Superior temporal gyrus (tissue), 1 donor: ENCODE data around the gene STIM2.

Experiments
- DNase-seq: peaks from one replicate; pipeline ENCODE4 v3.0.0-alpha.2; 2016; ENCODE audit errors: extremely low spot score

The STIM2 gene

DNA sequence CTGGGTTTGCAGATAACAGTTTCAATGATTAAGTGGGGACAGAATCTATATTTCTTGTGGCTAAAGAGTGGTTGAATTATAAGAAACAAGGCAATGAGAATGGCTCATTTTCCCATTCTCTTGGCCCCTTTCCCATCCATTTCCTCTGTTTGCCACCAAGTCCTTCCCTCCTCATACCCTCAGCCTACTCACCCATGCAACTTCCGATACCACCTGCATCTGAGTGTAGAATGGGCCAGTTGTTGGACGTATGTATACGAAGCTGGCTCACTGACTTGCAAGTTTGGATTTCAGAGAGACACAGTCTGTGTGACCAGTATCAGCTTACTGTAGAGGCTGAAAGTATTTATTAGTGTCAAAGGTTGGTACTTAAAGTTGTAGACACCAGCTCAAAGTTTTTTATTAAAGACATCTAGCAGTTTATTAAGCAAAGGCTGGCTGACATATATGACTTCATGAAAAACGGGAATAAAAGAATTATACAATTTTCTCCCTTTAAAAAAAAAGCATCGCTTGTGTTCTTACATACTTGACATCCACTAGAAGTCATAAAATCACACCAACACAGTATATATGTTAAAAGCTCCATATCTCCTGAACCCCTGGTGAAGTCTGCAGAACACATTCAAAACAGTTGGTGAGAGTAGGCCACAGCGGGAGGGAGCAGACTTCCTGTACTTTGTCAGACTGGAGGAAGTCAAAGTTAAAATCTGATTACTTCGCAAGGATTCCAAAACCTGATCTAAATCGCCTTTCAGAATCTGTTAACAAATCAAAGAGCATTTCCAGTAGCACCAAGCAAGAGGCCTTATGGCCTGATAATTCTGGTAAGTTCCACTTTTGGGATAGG is 22.4 kb upstream of the STIM2 start:
- no peak for DNase-seq

DNA sequence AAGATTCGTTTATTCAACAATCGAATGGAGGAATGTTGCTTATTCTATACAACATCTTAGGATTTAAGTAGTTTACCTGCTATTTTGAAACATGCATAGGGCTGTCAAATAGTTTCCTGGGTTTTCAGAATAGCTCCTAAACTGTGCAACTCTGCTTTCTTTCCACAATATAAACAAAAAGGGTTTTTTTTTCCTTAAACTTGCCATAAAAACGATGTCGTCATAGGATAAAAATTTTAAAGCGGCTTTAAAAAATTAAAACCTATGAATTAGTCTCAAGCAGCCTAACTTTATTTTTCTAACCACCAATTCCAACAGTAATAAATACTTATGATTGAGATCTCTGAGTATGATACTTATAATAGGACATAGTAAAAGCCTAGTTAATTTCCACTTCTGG is 21.6 kb upstream of the STIM2 start:
- no peak for DNase-seq

DNA sequence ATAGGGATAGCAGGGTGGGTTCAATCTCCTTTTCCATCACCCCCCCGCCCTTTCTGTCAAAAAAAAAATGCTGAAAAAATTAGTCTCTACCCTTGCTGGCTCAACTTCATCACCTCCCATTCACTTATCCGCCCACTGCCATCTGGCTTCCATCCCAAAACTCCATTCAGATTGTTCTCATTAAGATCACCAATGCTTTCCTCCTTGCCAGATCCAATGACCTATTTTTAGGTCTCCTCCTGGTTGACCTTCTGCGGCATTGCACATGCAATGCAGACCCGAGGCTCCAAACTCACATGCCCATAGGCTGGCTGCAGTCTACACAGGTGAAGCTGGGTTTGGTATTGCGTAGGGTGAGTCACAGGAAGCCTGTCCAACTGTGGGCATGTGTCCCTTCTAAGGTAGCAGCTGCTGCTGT is 21.1 kb upstream of the STIM2 start:
- DNase-seq, result no peak

DNA sequence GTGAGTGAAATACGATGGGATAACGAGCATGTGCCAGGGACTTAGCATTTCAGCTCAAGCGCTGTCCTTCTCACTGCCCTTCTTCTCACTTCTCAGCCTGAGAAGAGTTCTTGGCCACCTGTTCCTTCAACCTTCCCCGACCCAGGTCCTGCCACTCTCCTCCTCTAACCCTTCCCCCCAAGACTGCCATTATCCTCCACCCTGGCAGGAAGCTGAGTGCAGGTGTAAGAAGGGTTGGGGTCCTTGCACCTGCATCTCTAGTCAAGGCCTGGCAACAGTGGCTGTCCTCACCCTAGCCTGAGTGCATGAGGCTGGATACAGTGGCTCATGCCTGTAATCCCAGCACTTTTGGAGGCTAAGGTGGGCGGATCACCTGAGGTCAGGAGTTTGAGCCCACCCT is 19.9 kb upstream of the STIM2 start:
- DNase-seq, result no peak

DNA sequence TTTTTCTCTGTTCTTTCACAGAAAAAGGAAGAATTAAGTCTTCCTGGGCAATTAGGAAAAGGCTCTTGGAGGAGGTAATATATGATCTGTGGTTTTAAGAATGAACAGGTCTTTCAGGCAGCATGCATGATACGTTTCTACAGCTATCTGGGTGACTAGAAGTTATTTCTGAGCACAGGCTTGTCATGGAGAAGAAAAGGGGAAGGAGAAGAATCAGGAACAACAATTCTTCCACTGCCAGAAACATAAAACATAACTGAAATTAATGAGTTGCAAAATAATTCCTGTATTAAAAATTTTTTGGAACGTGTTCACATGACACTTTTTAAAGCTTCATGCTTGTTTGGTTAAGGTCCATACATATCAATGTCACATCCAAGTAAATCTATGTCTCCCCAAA is 17.7 kb upstream of the STIM2 start:
- no peak for DNase-seq

DNA sequence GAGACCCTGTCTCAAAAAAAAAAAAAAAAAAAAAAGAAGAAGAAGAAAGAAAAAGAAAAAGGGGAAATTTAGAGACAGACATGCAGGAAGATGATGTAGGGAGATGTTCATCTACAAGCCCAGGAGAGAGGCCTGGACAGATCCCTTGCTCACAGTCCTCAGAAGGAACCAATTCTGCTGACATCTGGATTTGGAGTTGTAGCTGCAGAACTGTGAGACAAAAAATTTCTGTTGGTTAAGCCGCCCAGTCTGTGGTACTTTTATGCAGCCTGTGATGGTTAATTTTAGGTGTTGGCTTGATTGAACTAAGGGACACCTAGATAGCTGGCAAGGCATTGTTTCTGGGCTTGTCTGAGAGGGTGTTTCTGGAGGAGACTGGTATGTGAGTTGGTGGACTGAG is 10.1 kb upstream of the STIM2 start:
- no peak for DNase-seq

DNA sequence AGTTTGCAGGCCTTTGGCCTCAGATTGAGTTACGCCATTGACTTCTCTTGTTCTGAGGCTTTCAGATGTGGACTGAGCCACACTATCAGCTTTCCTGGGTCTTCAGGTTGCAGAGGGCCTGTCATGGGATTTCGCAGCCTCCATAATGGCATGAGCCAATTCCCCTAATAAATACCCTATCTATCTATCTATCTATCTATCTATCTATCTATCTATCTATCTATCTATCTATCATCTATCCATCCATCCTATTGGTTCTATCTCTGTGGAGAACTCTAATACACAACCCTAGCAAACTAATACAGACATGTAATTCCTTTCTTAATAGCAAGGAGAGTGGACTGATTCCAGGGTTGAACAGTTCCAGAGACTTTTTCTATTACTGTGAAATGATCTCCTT is 9.5 kb upstream of the STIM2 start:
- DNase-seq, result no peak

DNA sequence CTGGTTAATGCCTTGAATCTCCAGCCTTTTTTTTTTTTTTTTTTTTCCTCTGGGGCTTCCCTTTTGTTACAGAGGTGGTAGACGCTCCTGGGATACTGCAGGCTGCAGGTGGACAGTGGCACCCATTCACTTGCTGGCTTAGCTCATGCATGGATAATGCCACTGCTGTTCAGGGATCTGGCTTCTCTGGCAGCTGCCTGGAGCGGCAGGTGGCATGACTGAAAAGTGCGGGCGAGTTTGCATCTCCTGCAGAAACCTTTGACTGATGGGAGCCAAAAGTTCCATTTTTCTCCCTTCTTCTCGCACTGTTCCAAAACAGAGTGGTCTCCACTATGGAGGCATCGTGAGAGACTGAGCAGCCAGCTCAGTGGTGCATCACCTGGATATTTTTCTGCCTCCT is 5.9 kb upstream of the STIM2 start:
- DNase-seq, result no peak

DNA sequence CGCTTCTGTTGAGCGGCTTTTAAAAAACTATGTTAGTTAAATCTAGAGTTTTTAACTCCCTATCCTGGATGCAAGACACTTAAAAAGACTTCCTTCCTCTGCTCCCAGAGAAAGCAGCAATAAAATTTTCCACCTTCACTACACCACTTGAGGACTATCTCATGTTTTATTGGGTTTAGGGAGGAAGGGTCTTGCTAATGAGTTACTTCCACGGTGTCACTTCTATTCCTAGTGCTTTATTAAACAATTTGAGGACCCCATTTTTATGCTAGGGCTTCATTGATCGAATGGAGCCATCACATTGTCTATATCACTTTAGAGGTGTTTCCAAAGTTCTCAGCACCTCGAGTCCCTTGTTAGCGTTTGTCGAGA is 3.7 kb upstream of the STIM2 start:
- DNase-seq, result peak; percentile 55

DNA sequence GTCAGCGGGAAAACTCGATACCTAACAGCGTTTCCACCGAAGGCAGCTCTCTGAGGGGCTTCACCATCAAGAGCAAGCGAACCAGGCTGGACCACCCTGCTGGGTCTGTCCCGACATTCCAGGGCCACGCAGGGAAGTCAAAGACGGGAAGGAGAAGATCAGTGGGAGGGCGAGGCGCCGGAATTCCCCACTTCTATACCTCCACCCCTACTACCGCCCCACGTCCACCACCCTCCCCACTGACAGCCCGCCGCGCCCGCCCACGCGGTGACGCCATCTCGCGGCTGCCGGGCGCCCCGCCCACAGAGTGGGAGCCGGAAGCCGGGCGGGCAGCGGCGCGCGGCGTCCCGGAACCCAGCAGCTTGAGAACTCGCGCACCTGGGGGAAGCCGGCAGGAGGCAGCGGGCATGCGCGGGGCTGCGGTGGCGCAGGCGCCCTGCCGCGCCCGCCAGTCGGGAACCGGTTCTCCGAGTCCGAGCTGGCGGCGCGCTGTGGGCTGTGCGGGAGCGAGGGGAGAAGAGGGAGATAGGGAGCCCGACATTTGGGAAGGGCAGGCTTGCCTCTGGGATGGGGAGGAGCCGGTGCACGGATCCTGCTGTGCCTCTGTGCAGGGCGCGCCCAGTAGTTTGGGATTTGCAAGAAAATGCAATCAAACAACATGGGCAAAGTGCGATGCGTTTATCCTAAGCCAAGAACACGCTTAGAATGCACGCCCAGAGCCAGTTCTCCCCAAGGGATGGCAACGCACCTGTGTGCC is 3.2 kb upstream of the STIM2 start:
- DNase-seq, result peak; percentile 84

DNA sequence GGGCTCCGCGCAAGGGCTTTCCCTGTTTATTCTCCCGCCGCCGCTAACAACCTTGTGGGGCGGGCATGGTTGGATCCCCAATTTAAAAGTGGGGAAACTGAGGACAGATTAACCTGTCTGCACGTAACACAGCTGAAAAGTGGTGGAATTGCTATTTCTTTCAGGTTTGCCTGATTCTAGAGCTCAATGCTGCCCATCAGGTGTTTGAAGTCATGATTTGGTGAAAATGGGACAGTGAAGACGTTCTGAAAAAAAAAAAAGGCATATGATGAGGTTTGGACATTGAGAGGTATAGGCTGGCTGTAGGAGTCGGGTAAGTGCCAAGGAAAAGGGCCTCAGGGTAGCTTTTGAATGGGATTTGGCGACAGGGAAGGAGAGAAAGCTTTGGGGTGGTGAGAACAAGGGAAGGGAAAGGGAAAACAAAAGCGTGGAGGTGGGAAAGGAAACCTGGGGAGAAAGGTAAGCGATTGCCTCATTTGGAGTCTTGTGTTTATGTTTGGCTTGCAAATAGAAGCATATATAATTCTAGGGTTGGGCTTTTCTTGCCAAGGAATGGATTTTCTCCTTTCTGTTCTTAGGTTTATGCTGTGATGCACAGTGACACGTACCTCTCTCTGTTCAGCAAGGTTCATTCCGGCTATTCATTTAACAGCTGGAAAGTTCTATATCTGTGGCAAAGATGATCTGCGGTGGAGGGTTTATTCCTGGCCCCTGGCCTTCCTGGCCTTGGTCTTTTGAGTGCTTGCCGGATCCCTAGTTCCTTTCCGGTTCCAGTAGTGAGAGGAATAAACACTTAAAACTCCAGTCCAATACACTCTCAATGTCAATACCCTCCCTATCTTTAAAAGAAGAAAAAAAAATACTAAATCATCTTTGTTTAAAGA is 2.4 kb upstream of the STIM2 start:
- DNase-seq, result peak; percentile 21

DNA sequence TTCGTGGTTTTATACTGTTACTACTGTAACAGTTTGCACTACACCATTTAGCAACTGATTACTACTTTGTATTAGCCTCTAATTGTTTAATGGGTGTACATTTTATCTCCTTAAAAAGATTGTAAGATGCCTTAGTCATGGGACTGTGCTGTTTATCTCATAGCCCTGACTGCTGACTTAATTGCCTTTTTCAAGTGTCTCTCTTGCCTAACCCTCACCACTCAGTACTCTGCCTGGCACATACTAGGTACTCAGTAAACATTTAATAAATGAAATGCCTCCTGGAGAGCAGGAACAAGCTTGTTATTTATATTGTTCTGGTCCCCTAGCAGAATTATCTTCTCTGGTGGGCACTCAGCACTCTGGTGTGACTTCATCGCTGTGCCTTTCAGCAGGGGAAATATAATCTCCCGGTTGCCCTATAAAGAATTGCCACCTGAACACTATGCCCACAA is 1.7 kb upstream of the STIM2 start:
- DNase-seq, result no peak

DNA sequence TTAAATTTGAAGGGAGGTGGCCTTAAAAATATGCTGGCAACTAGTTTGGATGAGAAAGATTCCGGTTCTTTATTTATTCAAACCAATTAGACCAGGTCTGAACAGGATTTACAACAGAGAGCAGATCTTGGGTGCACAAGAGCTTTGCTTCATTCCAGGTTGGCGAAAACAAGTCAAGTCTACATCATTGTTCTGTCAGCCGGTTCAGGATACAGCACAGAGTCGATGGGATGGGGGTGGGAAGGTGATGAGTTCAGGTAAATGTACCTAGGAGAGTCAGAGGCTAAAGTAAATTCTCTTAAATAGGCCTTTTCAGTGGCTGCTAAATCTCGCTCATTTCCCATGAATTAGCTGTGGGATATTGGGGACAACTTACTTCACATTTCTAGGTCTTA is 882 bp upstream of the STIM2 start:
- no peak for DNase-seq

DNA sequence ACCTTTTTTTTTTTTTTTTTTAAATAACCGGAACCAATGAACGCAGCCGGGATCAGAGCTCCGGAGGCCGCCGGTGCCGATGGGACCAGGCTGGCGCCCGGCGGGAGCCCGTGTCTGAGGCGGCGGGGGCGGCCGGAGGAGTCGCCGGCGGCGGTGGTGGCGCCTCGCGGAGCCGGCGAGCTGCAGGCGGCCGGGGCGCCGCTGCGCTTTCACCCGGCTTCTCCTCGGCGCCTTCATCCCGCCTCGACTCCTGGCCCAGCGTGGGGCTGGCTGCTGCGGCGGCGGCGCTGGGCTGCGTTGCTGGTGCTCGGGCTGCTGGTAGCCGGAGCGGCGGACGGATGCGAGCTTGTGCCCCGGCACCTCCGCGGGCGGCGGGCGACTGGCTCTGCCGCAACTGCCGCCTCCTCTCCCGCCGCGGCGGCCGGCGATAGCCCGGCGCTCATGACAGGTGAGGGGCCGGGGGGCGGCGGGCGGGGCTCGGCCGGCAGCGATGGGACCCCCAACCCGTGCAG is 337 bp downstream of the STIM2 start:
- peak; percentile 32 for DNase-seq

DNA sequence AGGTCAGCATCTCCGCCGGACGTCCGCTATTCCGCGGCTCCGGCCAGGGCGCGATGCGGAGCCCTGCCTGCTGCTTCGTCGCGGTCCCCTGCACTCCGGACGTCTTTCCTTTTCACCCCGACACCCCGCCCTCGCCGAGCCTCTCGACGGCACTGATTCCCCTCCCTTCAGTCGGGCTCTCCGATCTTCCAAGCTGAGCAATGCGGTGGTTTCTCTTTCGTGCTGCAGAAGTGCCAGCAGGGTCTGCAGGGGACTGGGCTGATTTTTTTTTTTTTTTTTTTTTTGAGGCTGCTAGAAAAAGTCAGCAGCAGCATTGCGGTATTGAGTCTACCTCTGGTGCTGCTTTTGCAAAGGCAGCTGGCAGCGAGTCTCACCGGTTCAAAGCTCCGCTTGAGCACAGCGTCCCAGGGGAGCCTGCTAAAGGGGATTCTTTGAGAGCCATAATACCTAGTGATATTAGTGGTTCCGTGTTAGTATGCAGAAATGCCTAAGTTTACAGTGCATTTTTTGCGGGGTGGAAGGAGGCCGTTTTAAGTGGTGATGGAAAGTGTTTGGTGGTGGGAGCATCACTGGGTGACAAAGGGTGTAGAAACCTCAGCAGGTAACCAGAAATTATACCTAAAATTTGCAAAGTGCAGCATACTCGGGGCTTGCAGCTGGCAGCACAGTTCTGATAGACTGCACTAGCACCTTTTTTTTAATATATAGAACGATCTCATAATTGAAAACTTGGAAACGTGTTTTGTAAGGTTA is 969 bp downstream of the STIM2 start:
- peak; percentile 61 for DNase-seq

DNA sequence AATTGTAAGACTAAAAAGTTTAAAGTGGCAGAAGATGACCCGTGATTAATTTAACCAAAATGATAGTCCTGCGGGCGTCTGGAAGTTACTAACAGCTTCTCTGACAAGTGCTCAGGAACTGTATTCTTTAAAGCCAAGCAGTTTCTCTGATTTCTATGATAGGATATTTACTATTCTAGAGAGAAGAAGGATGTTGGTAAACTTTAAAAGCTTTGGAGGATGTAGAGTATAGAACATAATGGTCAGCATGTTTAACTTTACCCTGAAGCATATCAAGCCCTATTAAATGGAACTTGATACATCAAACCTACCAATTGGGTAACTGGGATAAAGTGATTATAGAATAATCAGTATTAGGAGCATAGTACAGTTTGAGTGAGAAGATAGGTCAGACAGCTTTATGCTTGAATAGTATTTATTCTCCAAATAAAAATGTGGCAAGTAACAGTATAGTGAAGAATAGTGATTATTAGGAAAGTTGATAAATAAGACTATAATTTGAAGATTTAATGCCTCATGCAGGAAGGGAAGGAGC is 1.8 kb downstream of the STIM2 start:
- DNase-seq, result peak; percentile 50

DNA sequence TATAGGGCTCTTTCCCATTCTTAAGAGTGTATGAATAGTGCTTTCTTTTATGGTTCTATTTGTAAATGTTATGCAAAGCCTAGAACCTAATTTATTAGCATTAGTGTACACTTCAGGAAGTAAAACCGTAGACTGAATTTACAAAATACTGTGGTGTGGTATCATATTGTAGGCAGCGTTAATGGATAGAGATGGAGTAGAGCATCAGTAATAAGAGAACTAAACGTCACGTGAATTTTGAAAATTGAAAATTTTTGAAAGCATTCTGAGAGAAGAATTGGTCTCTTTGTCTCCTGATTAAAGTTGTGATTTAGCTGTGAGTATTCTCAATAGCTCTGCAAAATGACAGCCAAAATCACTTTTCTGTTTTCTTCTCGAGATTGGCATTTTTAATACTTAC is 2.9 kb downstream of the STIM2 start:
- no peak for DNase-seq

DNA sequence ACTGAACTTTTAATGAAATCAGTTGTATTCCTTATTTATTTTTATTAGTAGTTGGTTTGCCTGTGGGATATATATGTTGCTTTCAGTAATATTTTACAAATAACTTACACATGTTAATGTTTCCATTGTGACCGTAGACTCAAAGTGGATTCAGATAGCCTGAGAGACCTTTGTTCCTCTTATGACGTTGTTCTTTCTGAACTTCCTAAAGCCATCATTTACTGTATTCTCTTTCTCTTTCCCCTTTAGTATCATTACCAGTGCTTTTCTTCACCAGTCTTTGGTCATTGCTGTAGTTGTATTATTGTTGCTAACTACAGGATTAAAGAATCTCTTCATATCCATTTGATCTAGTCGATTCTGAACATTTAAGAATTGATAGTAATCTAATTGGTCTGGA is 4.3 kb downstream of the STIM2 start:
- DNase-seq, result peak; percentile 21

DNA sequence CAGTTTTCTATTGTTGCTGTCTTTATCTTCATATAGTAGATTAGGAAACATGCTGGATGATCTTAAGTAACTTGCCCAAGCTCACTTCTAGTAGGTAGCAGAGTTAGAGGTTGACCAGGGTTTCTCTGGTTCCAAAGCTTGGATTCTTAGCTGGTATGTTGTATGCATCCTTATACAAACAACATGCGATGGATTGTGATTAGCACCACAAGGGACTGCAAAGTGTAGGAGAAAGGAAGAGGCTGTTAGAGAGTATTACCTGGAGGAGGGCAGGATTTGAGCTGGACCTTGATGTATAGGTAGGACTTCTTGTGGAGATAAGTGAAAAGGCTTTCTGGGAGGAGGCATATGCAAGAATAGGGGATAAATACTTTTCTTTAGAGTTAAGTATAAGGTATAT is 5.6 kb downstream of the STIM2 start:
- DNase-seq, result no peak

DNA sequence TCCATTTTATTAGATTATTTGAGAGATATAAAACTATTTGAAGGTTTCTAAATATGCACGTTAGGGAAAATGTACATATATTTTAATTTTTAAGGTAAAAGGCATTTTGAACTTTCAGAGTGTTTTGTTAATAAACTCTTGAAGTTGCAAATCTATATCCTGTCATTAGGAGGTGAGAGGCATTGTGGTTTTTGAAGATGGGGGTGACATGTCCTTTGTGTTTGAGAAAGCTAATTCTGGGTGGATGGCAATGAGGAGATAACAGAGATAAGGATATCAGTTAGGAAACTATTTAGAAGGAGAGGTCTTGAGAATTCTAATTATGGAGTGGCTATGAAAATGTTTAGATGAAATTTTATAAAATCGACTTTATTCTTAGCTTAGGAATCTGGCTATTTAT is 6.1 kb downstream of the STIM2 start:
- no peak for DNase-seq
